Adipocyte (in vitro differentiated cells): ENCODE results near the gene CHMP6.

Source experiments
- DNase-seq: peaks from one replicate; pipeline ENCODE4 v3.0.0-alpha.2; 2015; ENCODE audit warnings: low read depth
- H3K27me3 ChIP-seq: replicated peaks from 2 replicates; pipeline ENCODE4 v1.7.0; 2013; ENCODE audit warnings: mild to moderate bottlenecking, low read length, moderate library complexity; ENCODE audit not compliant: control insufficient read depth, insufficient read depth
- H3K36me3 ChIP-seq: 2 replicates; pipeline ENCODE4 v1.7.0; 2013; ENCODE audit warnings: low read length, mild to moderate bottlenecking, moderate library complexity; ENCODE audit not compliant: control insufficient read depth, insufficient read depth, severe bottlenecking
- H3K4me1 ChIP-seq: 2 replicates; pipeline ENCODE4 v1.7.0; 2013; ENCODE audit warnings: mild to moderate bottlenecking, low read length, moderate library complexity; ENCODE audit not compliant: control insufficient read depth, insufficient read depth
- H3K4me3 ChIP-seq: 2 replicates; pipeline ENCODE4 v1.7.0; 2013; ENCODE audit warnings: mild to moderate bottlenecking, low read length, moderate library complexity
- H3K9ac ChIP-seq: 2 replicates; pipeline ENCODE4 v1.7.0; 2013; ENCODE audit warnings: mild to moderate bottlenecking, low read length, moderate library complexity
- H3K9me3 ChIP-seq: 2 replicates; pipeline ENCODE4 v1.7.0; 2013; ENCODE audit warnings: mild to moderate bottlenecking, low read length, moderate library complexity; ENCODE audit not compliant: control insufficient read depth

CHMP6 gene

GRCh38 chr17:80999536-81000333 lies 8.1 kb downstream of the CHMP6 start:
- Histone ChIP-seq H3K4me3 (no peak overlapping the region), H3K27me3 (peaks cover 4% of the 10 kb centered on the region), H3K4me1 (peaks cover 9% of the 10 kb centered on the region), H3K9ac (no peak overlapping the region), H3K9me3 (no peaks in the 10 kb centered on the region), H3K36me3 (peaks cover 48% of the 10 kb centered on the region)
- no peak for DNase-seq

- Histone ChIP-seq H3K4me1 (peaks cover 9% of the 10 kb centered on the region), H3K36me3 (peaks cover 44% of the 10 kb centered on the region), H3K4me3 (no peak overlapping the region), H3K9me3 (no peaks in the 10 kb centered on the region), H3K27me3 (peaks cover 7% of the 10 kb centered on the region), H3K9ac (no peak overlapping the region)
- no peak for DNase-seq
These were observed 8.6 kb downstream of the CHMP6 start for GRCh38 chr17:81000334-81000630.

GRCh38 chr17:81000631-81001357 lies 9.2 kb downstream of the CHMP6 start:
- H3K9me3 ChIP-seq, result no peaks in the 10 kb centered on the region
- peaks cover 9% of the 10 kb centered on the region for H3K4me1 ChIP-seq
- no peak for DNase-seq
- H3K4me3 ChIP-seq, result no peak overlapping the region
- H3K9ac ChIP-seq, result no peak overlapping the region
- H3K36me3 ChIP-seq, result peaks cover 39% of the 10 kb centered on the region
- peaks cover 7% of the 10 kb centered on the region for H3K27me3 ChIP-seq

- H3K27me3 ChIP-seq, result peaks cover 7% of the 10 kb centered on the region
- no peak overlapping the region for H3K4me3 ChIP-seq
- peaks cover 9% of the 10 kb centered on the region for H3K4me1 ChIP-seq
- no peaks in the 10 kb centered on the region for H3K9me3 ChIP-seq
- H3K9ac ChIP-seq, result no peak overlapping the region
- DNase-seq, result no peak
- peaks cover 28% of the 10 kb centered on the region for H3K36me3 ChIP-seq
These were observed 10.4 kb downstream of the CHMP6 start for GRCh38 chr17:81002013-81002384.

GRCh38 chr17:81002409-81003361 lies 11.0 kb downstream of the CHMP6 start:
- no peak overlapping the region for H3K4me3 ChIP-seq
- DNase-seq, result peak; percentile 40
- H3K4me1 ChIP-seq, result peaks cover 9% of the 10 kb centered on the region
- no peak overlapping the region for H3K9ac ChIP-seq
- peaks cover 22% of the 10 kb centered on the region for H3K36me3 ChIP-seq
- no peaks in the 10 kb centered on the region for H3K9me3 ChIP-seq
- H3K27me3 ChIP-seq, result peaks cover 7% of the 10 kb centered on the region

GRCh38 chr17:81003711-81004475 lies 12.3 kb downstream of the CHMP6 start:
- peak; percentile 40 for DNase-seq
- Histone ChIP-seq H3K36me3 (peaks cover 10% of the 10 kb centered on the region), H3K4me1 (peaks cover 9% of the 10 kb centered on the region), H3K27me3 (peaks cover 7% of the 10 kb centered on the region), H3K4me3 (no peak overlapping the region), H3K9ac (no peak overlapping the region), H3K9me3 (no peaks in the 10 kb centered on the region)

GRCh38 chr17:81006891-81007290 lies 15.2 kb downstream of the CHMP6 start:
- peaks cover 7% of the 10 kb centered on the region for H3K9me3 ChIP-seq
- peaks cover 7% of the 10 kb centered on the region for H3K27me3 ChIP-seq
- H3K36me3 ChIP-seq, result no peaks in the 10 kb centered on the region
- no peak for DNase-seq
- H3K9ac ChIP-seq, result no peak overlapping the region
- no peak overlapping the region for H3K4me3 ChIP-seq
- peaks cover 9% of the 10 kb centered on the region for H3K4me1 ChIP-seq

- Histone ChIP-seq H3K4me1 (no peaks in the 10 kb centered on the region), H3K9me3 (peaks cover 7% of the 10 kb centered on the region), H3K27me3 (peaks cover 9% of the 10 kb centered on the region), H3K4me3 (no peak overlapping the region), H3K36me3 (no peaks in the 10 kb centered on the region), H3K9ac (no peak overlapping the region)
- DNase-seq, result no peak
These were observed 16.5 kb downstream of the CHMP6 start for GRCh38 chr17:81008140-81008539.

GRCh38 chr17:81009136-81009535 lies 17.5 kb downstream of the CHMP6 start:
- Histone ChIP-seq H3K4me3 (no peak overlapping the region), H3K9ac (no peak overlapping the region), H3K36me3 (no peaks in the 10 kb centered on the region), H3K4me1 (no peaks in the 10 kb centered on the region), H3K9me3 (peaks cover 7% of the 10 kb centered on the region), H3K27me3 (peaks cover 12% of the 10 kb centered on the region)
- DNase-seq, result no peak

- Histone ChIP-seq H3K4me1 (no peaks in the 10 kb centered on the region), H3K9me3 (peaks cover 7% of the 10 kb centered on the region), H3K27me3 (peaks cover 5% of the 10 kb centered on the region), H3K9ac (no peak overlapping the region), H3K4me3 (no peak overlapping the region), H3K36me3 (no peaks in the 10 kb centered on the region)
- DNase-seq, result no peak
These were observed 19.3 kb downstream of the CHMP6 start for GRCh38 chr17:81010935-81011334.
